Brain microvascular endothelial cell (primary cell): ENCODE data around the gene HTT.
"Not testable (repeated sequence)": the region's sequence is repeated elsewhere in the genome, so short reads cannot be mapped to it uniquely, and the experiment has no call there.

Experiments
- DNase-seq: peaks from one replicate; pipeline ENCODE4 v3.0.0-alpha.2; 2020
- H3K27ac ChIP-seq: fragments of 250-450 bp; sonication (Bioruptor Pico); 2 replicates; pipeline ENCODE4 v1.5.1; 2020; ENCODE audit warnings: mild to moderate bottlenecking, moderate library complexity
- H3K27me3 ChIP-seq: fragments of 250-450 bp; sonication (Bioruptor Pico); replicated peaks from 2 replicates; pipeline ENCODE4 v1.5.1; 2020; ENCODE audit warnings: mild to moderate bottlenecking
- H3K36me3 ChIP-seq: fragments of 250-450 bp; sonication (Bioruptor Pico); replicated peaks from 2 replicates; pipeline ENCODE4 v1.5.1; 2020; ENCODE audit warnings: mild to moderate bottlenecking
- H3K4me3 ChIP-seq: 2 replicates; pipeline ENCODE4 v1.5.1; 2011; ENCODE audit warnings: low read depth, mild to moderate bottlenecking, control low read depth, low read length, moderate library complexity
- in situ Hi-C: cut with HindIII; loops from 2 replicates; pipeline ENCODE4 v1.10.0; 2017; ENCODE audit warnings: low sequenced_read_pairs, low pct_ligation_motif_present
- TF ChIP-seq, protein P1 (sequence below): IDR thresholded peaks from 2 replicates; pipeline ENCODE4 v1.5.1; 2011; ENCODE audit warnings: low read depth, mild to moderate bottlenecking, moderate library complexity, low read length, control low read depth, inconsistent platforms; ENCODE audit errors: missing control alignments

HTT gene

DNA sequence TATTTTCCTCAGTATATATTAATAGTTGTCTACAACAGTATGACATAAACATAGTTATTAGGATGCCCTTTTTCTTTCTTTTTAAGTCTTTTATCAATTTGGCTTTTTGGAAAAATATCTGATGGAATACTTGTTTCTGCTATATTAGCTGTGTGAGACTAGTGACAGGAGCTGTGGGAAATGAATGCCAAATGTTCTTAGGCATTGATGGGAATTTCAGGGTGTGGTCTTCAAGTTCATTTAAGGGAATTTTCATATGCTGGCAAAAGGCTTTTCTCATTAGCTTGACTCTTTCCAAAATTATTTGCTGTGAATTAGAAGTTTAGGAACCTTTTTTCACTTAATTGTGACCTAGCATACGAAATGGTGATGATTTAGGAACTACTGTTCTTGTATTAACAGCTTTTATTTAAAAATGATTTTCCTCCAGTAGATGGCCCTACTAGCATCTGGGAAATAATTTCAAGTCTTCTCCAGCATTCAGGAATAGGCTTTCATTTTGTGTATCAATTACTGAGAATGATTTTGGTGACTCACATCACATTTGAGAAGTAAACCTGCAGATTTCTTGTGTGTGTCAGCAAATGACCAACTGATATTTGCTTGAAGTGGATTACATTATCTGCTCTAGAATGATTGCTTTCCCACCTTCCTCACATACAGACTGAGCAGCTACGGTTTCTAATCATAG, 70.9 kb downstream of the HTT start:
- TF ChIP-seq, protein P1, sequence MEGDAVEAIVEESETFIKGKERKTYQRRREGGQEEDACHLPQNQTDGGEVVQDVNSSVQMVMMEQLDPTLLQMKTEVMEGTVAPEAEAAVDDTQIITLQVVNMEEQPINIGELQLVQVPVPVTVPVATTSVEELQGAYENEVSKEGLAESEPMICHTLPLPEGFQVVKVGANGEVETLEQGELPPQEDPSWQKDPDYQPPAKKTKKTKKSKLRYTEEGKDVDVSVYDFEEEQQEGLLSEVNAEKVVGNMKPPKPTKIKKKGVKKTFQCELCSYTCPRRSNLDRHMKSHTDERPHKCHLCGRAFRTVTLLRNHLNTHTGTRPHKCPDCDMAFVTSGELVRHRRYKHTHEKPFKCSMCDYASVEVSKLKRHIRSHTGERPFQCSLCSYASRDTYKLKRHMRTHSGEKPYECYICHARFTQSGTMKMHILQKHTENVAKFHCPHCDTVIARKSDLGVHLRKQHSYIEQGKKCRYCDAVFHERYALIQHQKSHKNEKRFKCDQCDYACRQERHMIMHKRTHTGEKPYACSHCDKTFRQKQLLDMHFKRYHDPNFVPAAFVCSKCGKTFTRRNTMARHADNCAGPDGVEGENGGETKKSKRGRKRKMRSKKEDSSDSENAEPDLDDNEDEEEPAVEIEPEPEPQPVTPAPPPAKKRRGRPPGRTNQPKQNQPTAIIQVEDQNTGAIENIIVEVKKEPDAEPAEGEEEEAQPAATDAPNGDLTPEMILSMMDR = peak; percentile 7
- no peak for DNase-seq
- in situ Hi-C loops = no loop called here
- H3K27ac ChIP-seq = no peak overlapping the region
- H3K36me3 ChIP-seq = peaks cover 39% of the 10 kb centered on the region
- H3K27me3 ChIP-seq = no peaks in the 10 kb centered on the region
- H3K4me3 ChIP-seq = no peak overlapping the region

DNA sequence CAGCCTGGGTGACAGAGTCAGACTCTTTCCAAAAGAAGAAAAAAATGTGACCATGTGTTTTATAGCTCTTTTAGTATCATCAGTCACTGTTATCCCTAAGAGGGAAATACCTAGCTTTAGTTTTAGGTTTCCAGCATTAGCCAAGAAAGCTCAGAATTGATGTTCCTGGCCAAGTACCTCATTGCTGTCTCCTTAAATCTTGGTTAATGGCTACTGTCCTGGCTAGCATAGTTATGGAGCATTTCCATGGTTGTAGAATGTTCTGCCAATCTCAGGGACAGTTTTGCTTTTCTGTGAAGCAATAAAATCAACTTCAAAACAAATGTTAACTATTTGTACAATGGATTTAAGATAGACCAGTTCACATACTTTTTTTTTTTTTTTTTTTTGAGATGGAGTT, 74.4 kb downstream of the HTT start:
- in situ Hi-C loops = no loop called here
- Histone ChIP-seq H3K4me3 (no peak overlapping the region), H3K27me3 (no peaks in the 10 kb centered on the region), H3K27ac (no peak overlapping the region), H3K36me3 (peaks cover 40% of the 10 kb centered on the region)
- no peak for DNase-seq
- TF ChIP-seq, protein P1 = no peak

DNA sequence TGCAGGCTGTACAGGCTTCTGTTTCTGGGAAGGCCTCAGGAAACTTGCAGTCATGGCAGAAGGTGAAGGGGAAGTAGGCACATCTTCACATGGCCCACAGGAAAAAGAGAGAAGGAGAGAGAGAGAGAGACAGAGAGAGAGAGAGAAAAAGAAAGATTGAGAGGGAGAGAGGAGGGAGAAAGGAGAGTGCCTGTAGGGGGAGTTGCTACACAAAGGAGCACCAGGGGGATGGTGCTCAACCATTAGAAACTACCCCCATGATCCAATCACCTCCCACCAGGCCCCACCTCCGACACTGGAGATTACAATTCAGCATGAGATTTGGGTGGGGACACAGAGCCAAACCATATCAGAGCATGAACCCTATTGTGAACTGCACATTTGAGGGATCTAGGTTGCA, 76.8 kb downstream of the HTT start:
- DNase-seq, in situ Hi-C loops, H3K4me3 ChIP-seq, H3K27me3 ChIP-seq, H3K27ac ChIP-seq: not testable (repeated sequence)
- H3K36me3 ChIP-seq = peaks cover 43% of the 10 kb centered on the region
- TF ChIP-seq, protein P1 = peak; percentile 5

DNA sequence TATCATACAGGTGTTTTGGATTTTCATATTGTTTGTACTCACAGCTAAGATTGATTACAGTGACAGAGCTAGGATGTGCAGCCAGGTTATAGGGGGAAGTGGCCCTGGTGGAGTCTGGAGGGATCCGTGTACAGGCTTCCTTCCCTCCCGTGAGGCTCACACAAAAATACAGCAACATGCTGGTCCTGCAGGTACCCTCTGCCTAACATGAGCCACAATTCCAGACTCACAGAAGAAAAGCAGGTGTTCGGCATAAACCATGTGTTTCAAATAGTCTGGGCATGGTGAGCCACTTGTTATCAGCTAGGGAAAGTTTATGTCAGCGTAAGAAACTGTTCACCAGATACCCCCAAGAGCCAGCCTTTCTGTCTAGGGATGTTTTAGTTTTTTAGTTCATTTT, 82.9 kb downstream of the HTT start:
- no peak for DNase-seq
- in situ Hi-C loops = no loop called here
- H3K27me3 ChIP-seq = no peaks in the 10 kb centered on the region
- TF ChIP-seq, protein P1 = no peak
- H3K4me3 ChIP-seq = no peak overlapping the region
- peaks cover 31% of the 10 kb centered on the region for H3K36me3 ChIP-seq
- no peak overlapping the region for H3K27ac ChIP-seq

DNA sequence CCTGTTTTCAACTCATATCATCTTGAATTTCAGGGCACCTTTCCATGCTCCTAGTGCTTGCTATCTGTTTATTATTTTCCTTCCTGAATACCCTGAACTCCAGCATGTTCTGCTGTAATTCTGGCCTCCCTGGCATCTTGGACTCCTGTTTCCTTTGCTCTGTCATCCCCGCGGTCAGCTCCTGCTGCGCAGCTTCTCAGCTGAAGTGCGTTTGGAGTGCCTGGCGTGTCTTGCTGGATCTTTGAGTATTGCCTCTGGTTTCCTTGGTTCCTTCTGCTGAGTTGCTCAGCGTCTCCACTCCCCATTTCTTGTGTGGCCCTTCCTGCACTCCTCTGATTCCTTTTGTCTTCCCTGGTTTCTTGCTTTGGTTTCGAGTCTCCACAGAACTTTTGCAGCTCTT, 84.4 kb downstream of the HTT start:
- Histone ChIP-seq H3K36me3 (peaks cover 26% of the 10 kb centered on the region), H3K27me3 (no peaks in the 10 kb centered on the region), H3K27ac (no peak overlapping the region), H3K4me3 (no peak overlapping the region)
- TF ChIP-seq, protein P1 = no peak
- in situ Hi-C loops = no loop called here
- no peak for DNase-seq

DNA sequence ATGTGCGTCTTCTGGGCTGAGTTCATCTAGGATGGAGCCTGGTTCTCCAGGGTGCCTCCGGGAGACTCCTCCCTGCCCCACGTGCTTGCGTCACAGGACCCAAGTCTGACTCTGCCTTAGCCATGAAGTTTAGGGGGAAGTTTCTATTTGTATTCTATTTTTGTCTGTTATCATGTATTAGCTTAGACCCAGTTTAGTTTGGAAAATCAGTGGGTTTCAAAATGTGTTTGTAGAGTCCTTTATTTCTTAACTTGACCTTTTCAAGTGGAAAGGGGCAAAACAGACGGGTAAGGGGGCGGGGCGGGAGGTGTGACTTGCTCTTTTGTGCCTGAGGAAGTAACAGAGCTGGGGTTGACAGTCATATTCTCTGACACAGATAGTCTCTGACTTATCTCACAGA, 86.0 kb downstream of the HTT start:
- H3K27ac ChIP-seq = no peak overlapping the region
- no peak for DNase-seq
- H3K36me3 ChIP-seq = peaks cover 26% of the 10 kb centered on the region
- TF ChIP-seq, protein P1 = no peak
- in situ Hi-C loops = no loop called here
- H3K4me3 ChIP-seq = no peak overlapping the region
- H3K27me3 ChIP-seq = no peaks in the 10 kb centered on the region

DNA sequence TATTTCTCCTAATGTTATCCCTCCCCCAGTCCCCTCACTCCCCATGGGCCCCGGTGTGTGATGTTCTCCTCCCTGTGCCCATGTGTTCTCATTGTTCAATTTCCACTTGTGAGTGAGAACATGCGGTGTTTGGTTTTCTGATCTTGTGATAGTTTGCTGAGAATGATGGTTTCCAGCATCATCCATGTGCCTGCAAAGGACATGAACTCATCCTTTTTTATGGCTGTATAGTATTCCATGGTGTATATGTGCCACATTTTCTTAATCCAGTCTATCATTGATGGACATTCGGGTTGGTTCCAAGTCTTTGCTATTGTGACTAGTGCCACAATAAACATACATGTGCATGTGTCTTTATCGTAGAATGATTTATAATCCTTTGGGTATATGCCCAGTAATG, 86.6 kb downstream of the HTT start:
- in situ Hi-C loops, H3K4me3 ChIP-seq, H3K27ac ChIP-seq, DNase-seq, H3K27me3 ChIP-seq: not testable (repeated sequence)
- peaks cover 23% of the 10 kb centered on the region for H3K36me3 ChIP-seq

DNA sequence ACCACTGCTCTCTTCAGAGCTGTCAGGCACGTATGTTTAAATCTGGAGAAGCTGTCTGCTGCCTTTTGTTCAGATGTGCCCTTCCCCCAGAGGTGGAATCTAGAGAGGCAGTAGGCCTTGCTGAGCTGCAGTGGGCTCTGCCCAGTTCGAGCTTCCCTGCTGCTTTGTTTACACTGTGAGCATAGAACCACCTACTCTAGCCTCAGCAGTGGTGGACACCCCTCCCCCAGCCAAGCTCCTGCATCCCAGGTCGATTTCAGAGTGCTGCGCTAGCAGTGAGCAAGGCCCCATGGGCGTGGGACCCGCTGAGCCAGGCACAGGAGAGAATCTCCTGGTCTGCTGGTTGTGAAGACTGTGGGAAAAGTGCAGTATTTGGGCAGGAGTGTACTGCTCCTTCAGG, 92.0 kb downstream of the HTT start:
- in situ Hi-C loops, H3K36me3 ChIP-seq: not testable (repeated sequence)

More for the DNA sequence above, 92.0 kb downstream of the HTT start:
- H3K27me3 ChIP-seq, H3K4me3 ChIP-seq, H3K27ac ChIP-seq, DNase-seq: not testable (repeated sequence)
